HepG2 (cell line): ENCODE measurements around the gene KRTAP19-7. TPM values are rescaled to one million over a fixed set of nuclear protein-coding genes. Genes with fewer than 3 reads are reported as not detected.

Experiments
- polyA plus RNA-seq, 8 experiments: library from polyadenylated mRNA; depleted of rRNA in 3 of 8; stranded (reverse) in 7 of 8; unstranded in 1 of 8; fragments of >200 nt; fragmentation: Illumina TruSeq in 4 of 8; extraction: Trizol in 4 of 8; gene quantifications; 2 replicates each; pipeline versions ENCODE4 v1.2.1 to v1.2.3, GENCODE V29; 2011 to 2016; ENCODE audit warnings: low read depth in 4 of 8, missing spikeins in 1 of 8, mixed read lengths in 1 of 8; ENCODE audit not compliant: insufficient read depth in 1 of 8
- small RNA-seq, 3 experiments: library from RNA; depleted of rRNA; stranded (forward); fragments of <200 nt; gene quantifications; one replicate each; pipeline ENCODE3, GENCODE V24; 2012; ENCODE audit warnings: low read depth in 2 of 3, low replicate concordance in 1 of 3; ENCODE audit not compliant: insufficient read length in 3 of 3, insufficient read depth in 2 of 3
- total RNA-seq, 5 experiments: library from RNA; depleted of rRNA; stranded (reverse); fragments of >200 nt; fragmentation: Illumina TruSeq; extraction: Trizol; gene quantifications; 2 replicates each; pipeline ENCODE4 v1.2.3, GENCODE V29; 2016; ENCODE audit warnings: low read depth in 1 of 5

The KRTAP19-7 gene
- total and polyA plus RNA-seq, 2 of the 13 experiments (the other 11 are each of a cell fraction or from before 2014, with no cell fraction given) = not detected

Small RNA genes within 50 kb of the gene (small RNA-seq; reads per million reads assigned to genes)
- 0 reads per million in 3 experiments for gene AP000567.1
- gene KRTAP19-10P = 0 reads per million in 3 experiments
- gene KRTAP19-11P = 0 reads per million in 3 experiments
- gene KRTAP22-1 = 0 reads per million in 3 experiments
- gene KRTAP22-2 = 0 reads per million in 3 experiments

Other genes with a start within 250 kb of the KRTAP19-7 start
- gene KRTAP26-1, start 241.0 kb downstream of the KRTAP19-7 start, total RNA-seq (2016; rRNA removed; fragmentation: Illumina TruSeq; extraction: Trizol) = not detected in 2 replicates
- gene KRTAP26-1, start 241.0 kb downstream of the KRTAP19-7 start, polyA plus RNA-seq (2011; rRNA removed) = not detected in 2 replicates
- not detected in 2 replicates for gene KRTAP27-1, start 223.6 kb downstream of the KRTAP19-7 start, total RNA-seq (2016; rRNA removed; fragmentation: Illumina TruSeq; extraction: Trizol)
- not detected in 2 replicates for gene KRTAP27-1, start 223.6 kb downstream of the KRTAP19-7 start, polyA plus RNA-seq (2011; rRNA removed)
- not detected in 2 replicates for gene KRTAP23-1, start 212.7 kb downstream of the KRTAP19-7 start, total RNA-seq (2016; rRNA removed; fragmentation: Illumina TruSeq; extraction: Trizol)
- not detected in 2 replicates for gene KRTAP23-1, start 212.7 kb downstream of the KRTAP19-7 start, polyA plus RNA-seq (2011; rRNA removed)
- not detected in 2 replicates for gene KRTAP13-2, start 189.0 kb downstream of the KRTAP19-7 start, total RNA-seq (2016; rRNA removed; fragmentation: Illumina TruSeq; extraction: Trizol)
- not detected in 2 replicates for gene KRTAP13-2, start 189.0 kb downstream of the KRTAP19-7 start, polyA plus RNA-seq (2011; rRNA removed)
- not detected in 2 replicates for gene KRTAP13-1, start 165.3 kb downstream of the KRTAP19-7 start, total RNA-seq (2016; rRNA removed; fragmentation: Illumina TruSeq; extraction: Trizol)
- not detected in 2 replicates for gene KRTAP13-1, start 165.3 kb downstream of the KRTAP19-7 start, polyA plus RNA-seq (2011; rRNA removed)
- gene KRTAP13-3, start 135.4 kb downstream of the KRTAP19-7 start, total RNA-seq (2016; rRNA removed; fragmentation: Illumina TruSeq; extraction: Trizol) = not detected in 2 replicates
- not detected in 2 replicates for gene KRTAP13-3, start 135.4 kb downstream of the KRTAP19-7 start, polyA plus RNA-seq (2011; rRNA removed)
- not detected in 2 replicates for gene KRTAP13-4, start 131.1 kb downstream of the KRTAP19-7 start, total RNA-seq (2016; rRNA removed; fragmentation: Illumina TruSeq; extraction: Trizol)
- gene KRTAP13-4, start 131.1 kb downstream of the KRTAP19-7 start, polyA plus RNA-seq (2011; rRNA removed) = not detected in 2 replicates
- not detected in 2 replicates for gene KRTAP15-1, start 121.0 kb downstream of the KRTAP19-7 start, total RNA-seq (2016; rRNA removed; fragmentation: Illumina TruSeq; extraction: Trizol)
- gene KRTAP15-1, start 121.0 kb downstream of the KRTAP19-7 start, polyA plus RNA-seq (2011; rRNA removed) = not detected in 2 replicates
- gene KRTAP19-1, start 80.9 kb downstream of the KRTAP19-7 start, total RNA-seq (2016; rRNA removed; fragmentation: Illumina TruSeq; extraction: Trizol) = not detected in 2 replicates
- gene KRTAP19-1, start 80.9 kb downstream of the KRTAP19-7 start, polyA plus RNA-seq (2011; rRNA removed) = not detected in 2 replicates
- gene KRTAP19-2, start 73.9 kb downstream of the KRTAP19-7 start, total RNA-seq (2016; rRNA removed; fragmentation: Illumina TruSeq; extraction: Trizol) = not detected in 2 replicates
- not detected in 2 replicates for gene KRTAP19-2, start 73.9 kb downstream of the KRTAP19-7 start, polyA plus RNA-seq (2011; rRNA removed)
- not detected in 2 replicates for gene KRTAP19-3, start 69.3 kb downstream of the KRTAP19-7 start, total RNA-seq (2016; rRNA removed; fragmentation: Illumina TruSeq; extraction: Trizol)
- not detected in 2 replicates for gene KRTAP19-3, start 69.3 kb downstream of the KRTAP19-7 start, polyA plus RNA-seq (2011; rRNA removed)
- not detected in 2 replicates for gene KRTAP19-4, start 64.1 kb downstream of the KRTAP19-7 start, total RNA-seq (2016; rRNA removed; fragmentation: Illumina TruSeq; extraction: Trizol)
- not detected in 2 replicates for gene KRTAP19-4, start 64.1 kb downstream of the KRTAP19-7 start, polyA plus RNA-seq (2011; rRNA removed)
- not detected in 2 replicates for gene KRTAP19-5, start 59.2 kb downstream of the KRTAP19-7 start, total RNA-seq (2016; rRNA removed; fragmentation: Illumina TruSeq; extraction: Trizol)
- gene KRTAP19-5, start 59.2 kb downstream of the KRTAP19-7 start, polyA plus RNA-seq (2011; rRNA removed) = not detected in 2 replicates
- gene KRTAP19-6, start 19.4 kb downstream of the KRTAP19-7 start, total RNA-seq (2016; rRNA removed; fragmentation: Illumina TruSeq; extraction: Trizol) = not detected in 2 replicates
- gene KRTAP19-6, start 19.4 kb downstream of the KRTAP19-7 start, polyA plus RNA-seq (2011; rRNA removed) = not detected in 2 replicates
- gene KRTAP22-2, start 29.1 kb upstream of the KRTAP19-7 start, total RNA-seq (2016; rRNA removed; fragmentation: Illumina TruSeq; extraction: Trizol) = not detected in 2 replicates
- gene KRTAP22-2, start 29.1 kb upstream of the KRTAP19-7 start, polyA plus RNA-seq (2011; rRNA removed) = not detected in 2 replicates
- not detected in 2 replicates for gene KRTAP6-3, start 31.1 kb upstream of the KRTAP19-7 start, total RNA-seq (2016; rRNA removed; fragmentation: Illumina TruSeq; extraction: Trizol)
- not detected in 2 replicates for gene KRTAP6-3, start 31.1 kb upstream of the KRTAP19-7 start, polyA plus RNA-seq (2011; rRNA removed)
- gene KRTAP6-2, start 37.6 kb upstream of the KRTAP19-7 start, total RNA-seq (2016; rRNA removed; fragmentation: Illumina TruSeq; extraction: Trizol) = not detected in 2 replicates
- gene KRTAP6-2, start 37.6 kb upstream of the KRTAP19-7 start, polyA plus RNA-seq (2011; rRNA removed) = not detected in 2 replicates
- not detected in 2 replicates for gene KRTAP22-1, start 39.8 kb upstream of the KRTAP19-7 start, total RNA-seq (2016; rRNA removed; fragmentation: Illumina TruSeq; extraction: Trizol)
- not detected in 2 replicates for gene KRTAP22-1, start 39.8 kb upstream of the KRTAP19-7 start, polyA plus RNA-seq (2011; rRNA removed)
- gene KRTAP6-1, start 52.6 kb upstream of the KRTAP19-7 start, total RNA-seq (2016; rRNA removed; fragmentation: Illumina TruSeq; extraction: Trizol) = not detected in 2 replicates
- gene KRTAP6-1, start 52.6 kb upstream of the KRTAP19-7 start, polyA plus RNA-seq (2011; rRNA removed) = not detected in 2 replicates
- not detected in 2 replicates for gene KRTAP20-1, start 55.1 kb upstream of the KRTAP19-7 start, total RNA-seq (2016; rRNA removed; fragmentation: Illumina TruSeq; extraction: Trizol)
- not detected in 2 replicates for gene KRTAP20-1, start 55.1 kb upstream of the KRTAP19-7 start, polyA plus RNA-seq (2011; rRNA removed)
- not detected in 2 replicates for gene KRTAP20-4, start 59.3 kb upstream of the KRTAP19-7 start, total RNA-seq (2016; rRNA removed; fragmentation: Illumina TruSeq; extraction: Trizol)
- gene KRTAP20-4, start 59.3 kb upstream of the KRTAP19-7 start, polyA plus RNA-seq (2011; rRNA removed) = not detected in 2 replicates
- gene KRTAP20-2, start 73.9 kb upstream of the KRTAP19-7 start, total RNA-seq (2016; rRNA removed; fragmentation: Illumina TruSeq; extraction: Trizol) = not detected in 2 replicates
- gene KRTAP20-2, start 73.9 kb upstream of the KRTAP19-7 start, polyA plus RNA-seq (2011; rRNA removed) = not detected in 2 replicates
- not detected in 2 replicates for gene KRTAP20-3, start 81.5 kb upstream of the KRTAP19-7 start, total RNA-seq (2016; rRNA removed; fragmentation: Illumina TruSeq; extraction: Trizol)
- gene KRTAP20-3, start 81.5 kb upstream of the KRTAP19-7 start, polyA plus RNA-seq (2011; rRNA removed) = not detected in 2 replicates
- gene KRTAP21-3, start 157.5 kb upstream of the KRTAP19-7 start, total RNA-seq (2016; rRNA removed; fragmentation: Illumina TruSeq; extraction: Trizol) = not detected in 2 replicates
- gene KRTAP21-3, start 157.5 kb upstream of the KRTAP19-7 start, polyA plus RNA-seq (2011; rRNA removed) = not detected in 2 replicates
- gene KRTAP21-2, start 185.9 kb upstream of the KRTAP19-7 start, total RNA-seq (2016; rRNA removed; fragmentation: Illumina TruSeq; extraction: Trizol) = not detected in 2 replicates
- not detected in 2 replicates for gene KRTAP21-2, start 185.9 kb upstream of the KRTAP19-7 start, polyA plus RNA-seq (2011; rRNA removed)
- gene KRTAP21-1, start 194.1 kb upstream of the KRTAP19-7 start, total RNA-seq (2016; rRNA removed; fragmentation: Illumina TruSeq; extraction: Trizol) = not detected in 2 replicates
- not detected in 2 replicates for gene KRTAP21-1, start 194.1 kb upstream of the KRTAP19-7 start, polyA plus RNA-seq (2011; rRNA removed)